GM19395 (cell line): ENCODE measurements around the gene LMNTD2.

Experiments
- ATAC-seq: cut with Tn5 transposase; IDR thresholded peaks from one replicate; pipeline ENCODE4 v1.9.1; 2021; ENCODE audit warnings: mild to moderate bottlenecking, moderate library complexity; ENCODE audit not compliant: unreplicated experiment

Gene LMNTD2

GRCh38 chr11:560305-561147 lies at the start of gene LMNTD2, which contains the start of gene RASSF7:
Gene LMNTD2, minus strand, starts transcription at chr11:560738. Its CDS starts 22 bp downstream, at chr11:560716.
Gene RASSF7, plus strand, starts transcription at chr11:560970. Its CDS starts 799 bp downstream, at chr11:561769.
- peak; percentile 63 for ATAC-seq

GRCh38 chr11:609341-609811 lies 48.8 kb upstream of the LMNTD2 start:
- no peak for ATAC-seq

DNA sequence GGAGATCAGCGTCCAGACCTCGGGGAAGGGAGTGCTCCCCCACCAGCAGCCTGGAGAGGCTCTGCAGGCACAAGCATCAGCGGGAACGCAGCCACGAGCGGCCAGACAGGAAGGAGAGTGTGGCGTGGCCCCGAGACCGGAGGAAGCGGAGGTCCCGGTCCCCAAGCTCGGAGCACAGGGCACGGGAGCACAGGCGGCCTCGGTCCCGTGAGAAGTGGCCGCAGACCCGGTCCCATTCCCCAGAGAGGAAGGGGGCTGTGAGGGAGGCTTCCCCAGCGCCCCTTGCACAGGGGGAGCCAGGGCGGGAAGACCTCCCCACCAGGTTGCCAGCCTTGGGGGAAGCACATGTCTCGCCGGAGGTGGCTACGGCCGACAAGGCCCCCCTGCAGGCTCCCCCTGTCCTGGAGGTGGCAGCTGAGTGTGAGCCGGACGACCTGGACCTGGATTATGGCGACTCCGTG lies 48.3 kb upstream of the LMNTD2 start:
- no peak for ATAC-seq

GRCh38 chr11:607971-608659 lies 47.6 kb upstream of the LMNTD2 start:
- no peak for ATAC-seq

- no peak for ATAC-seq
These were observed 46.7 kb upstream of the LMNTD2 start for GRCh38 chr11:607020-607780.

GRCh38 chr11:606245-606644 lies 45.7 kb upstream of the LMNTD2 start:
- ATAC-seq: no peak

DNA sequence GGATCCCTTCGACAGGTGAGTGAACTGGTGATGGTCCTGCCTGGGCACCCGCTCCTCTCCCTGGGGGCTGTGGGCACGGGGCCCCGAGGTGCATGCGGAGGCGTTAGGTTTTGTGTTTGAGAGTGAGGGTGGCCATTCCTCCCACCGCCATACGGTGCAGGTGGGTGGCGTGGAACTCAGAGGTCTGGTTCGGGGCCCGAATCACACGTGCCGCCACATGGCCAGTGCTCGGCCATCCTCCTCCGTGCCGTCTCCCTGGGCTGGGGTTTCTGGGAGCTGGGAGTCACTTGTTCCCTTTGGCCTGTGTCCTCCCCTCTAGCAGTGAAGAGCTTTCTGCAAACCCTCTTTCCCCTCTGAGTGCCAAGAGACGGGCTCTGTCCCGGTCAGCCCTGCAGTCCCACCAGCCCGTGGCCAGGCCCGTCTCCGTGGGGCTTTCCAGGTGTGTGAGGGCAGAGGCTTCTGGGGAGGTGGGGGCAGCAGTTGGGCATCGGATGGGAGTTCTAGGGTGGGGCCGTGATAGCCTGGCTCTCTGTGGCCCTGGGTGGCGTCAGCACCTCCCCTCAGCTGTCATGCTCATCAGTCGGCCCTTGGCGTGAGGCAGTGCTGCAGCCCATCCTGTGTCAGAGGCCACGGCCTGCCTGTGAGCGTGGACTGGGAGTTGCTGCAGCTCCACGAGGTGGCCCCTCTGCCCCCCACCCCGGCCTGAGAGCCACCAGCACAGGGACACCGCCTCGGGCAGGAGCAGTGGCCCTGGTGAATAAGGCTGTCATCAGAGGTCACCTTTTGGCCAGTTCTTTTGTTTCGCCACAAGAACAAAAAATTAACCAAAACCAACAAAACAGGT lies 45.0 kb upstream of the LMNTD2 start:
- ATAC-seq: no peak

DNA sequence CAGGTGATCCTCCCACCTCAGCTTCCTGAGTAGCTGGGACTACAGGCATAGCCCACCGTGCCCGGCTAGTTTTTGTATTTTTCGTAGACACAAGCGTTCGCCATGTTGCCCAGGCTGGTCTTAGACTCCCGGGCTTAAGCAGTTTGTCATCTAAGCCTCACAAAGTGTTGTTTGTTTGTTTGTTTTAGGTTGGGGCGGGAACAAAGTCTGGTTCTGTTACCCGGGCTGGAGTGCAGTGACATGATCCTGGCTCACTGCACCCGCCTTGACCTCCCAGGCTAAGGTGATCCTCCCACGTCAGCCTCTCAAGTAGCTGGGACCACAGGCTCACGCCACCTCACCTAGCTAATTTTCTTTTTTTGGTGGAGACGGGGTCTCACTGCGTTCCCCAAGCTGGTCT lies 42.6 kb upstream of the LMNTD2 start:
- ATAC-seq: no peak

- ATAC-seq: no peak
These were observed 41.2 kb upstream of the LMNTD2 start for GRCh38 chr11:601573-602245.

DNA sequence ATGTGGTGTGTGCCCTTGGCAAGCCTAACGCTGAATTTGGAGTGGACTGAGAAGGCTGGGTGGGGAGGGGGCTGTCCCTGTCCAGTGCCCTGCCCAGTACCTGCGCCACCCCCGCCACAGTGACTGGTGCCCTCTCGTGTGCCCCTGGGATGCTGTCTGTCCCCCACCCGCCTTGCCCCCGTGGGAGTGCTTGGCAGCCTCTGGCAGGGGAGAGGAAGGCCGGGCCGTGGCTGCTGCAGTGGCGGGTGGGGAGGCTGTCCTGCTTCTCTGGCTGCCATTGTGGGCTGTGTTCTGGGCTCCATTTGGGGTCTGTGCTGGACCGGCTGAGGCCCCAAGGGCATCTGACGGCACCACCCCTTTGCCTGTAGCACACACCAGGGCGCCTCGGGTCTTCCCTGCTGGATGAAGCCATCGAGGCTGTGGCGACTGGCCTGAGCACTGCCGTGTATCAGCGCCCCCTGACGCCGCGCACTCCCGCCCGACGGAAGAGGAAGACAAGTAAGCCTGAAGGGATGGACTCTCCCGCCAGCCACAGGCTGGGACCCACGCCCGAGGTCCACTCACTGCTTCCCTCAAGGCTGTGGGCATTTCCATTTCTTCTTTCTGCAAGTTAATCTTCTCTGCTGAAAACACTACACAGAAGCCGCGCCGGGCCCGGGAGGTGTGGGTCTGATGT lies 37.6 kb upstream of the LMNTD2 start:
- ATAC-seq: no peak

- ATAC-seq: no peak
These were observed 36.7 kb upstream of the LMNTD2 start for GRCh38 chr11:597166-597725.

DNA sequence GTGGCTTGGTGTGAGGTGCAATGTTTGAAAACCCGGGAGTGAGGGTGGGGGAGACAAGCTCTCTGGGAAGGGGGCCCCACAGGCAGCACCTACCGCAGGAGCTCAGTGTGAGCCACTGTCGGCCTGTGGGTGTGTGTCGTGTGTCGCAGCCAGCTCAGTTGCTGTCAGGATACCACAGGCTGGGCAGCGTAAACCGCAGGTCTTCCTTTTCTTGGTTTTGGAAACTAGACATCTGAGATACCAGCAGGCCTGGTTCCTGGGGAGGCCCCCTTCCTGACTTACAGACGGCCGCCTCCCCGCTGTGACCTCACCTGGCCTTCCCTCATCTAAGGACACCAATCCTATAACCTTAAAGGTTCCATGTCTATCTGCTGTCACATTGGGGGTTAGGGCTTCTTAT lies 35.8 kb upstream of the LMNTD2 start:
- no peak for ATAC-seq

DNA sequence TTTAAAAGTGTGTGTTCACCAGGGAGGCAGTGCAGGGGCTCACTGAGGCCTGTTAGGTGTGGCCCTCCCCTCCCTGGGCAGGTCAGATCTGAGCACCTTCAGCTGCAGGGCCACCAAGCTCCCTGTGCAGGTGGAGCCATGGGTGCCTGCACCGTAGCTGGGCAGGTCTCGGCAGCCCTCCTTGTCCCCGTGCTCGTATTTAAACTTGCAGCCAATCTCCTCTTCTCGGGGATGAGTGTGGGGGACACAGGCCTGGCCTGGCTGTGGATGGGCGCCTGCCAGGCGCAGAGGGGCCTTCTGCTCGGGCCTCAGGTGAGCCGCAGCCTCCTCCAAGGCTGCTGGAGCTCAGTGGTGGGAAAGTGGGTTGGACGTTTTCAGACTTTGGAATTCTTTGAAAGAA lies 34.9 kb upstream of the LMNTD2 start:
- no peak for ATAC-seq

GRCh38 chr11:593347-593746 lies 32.8 kb upstream of the LMNTD2 start:
- ATAC-seq: no peak

GRCh38 chr11:592918-593317 lies 32.4 kb upstream of the LMNTD2 start:
- ATAC-seq: no peak

GRCh38 chr11:592501-592900 lies 32.0 kb upstream of the LMNTD2 start:
- ATAC-seq: no peak

DNA sequence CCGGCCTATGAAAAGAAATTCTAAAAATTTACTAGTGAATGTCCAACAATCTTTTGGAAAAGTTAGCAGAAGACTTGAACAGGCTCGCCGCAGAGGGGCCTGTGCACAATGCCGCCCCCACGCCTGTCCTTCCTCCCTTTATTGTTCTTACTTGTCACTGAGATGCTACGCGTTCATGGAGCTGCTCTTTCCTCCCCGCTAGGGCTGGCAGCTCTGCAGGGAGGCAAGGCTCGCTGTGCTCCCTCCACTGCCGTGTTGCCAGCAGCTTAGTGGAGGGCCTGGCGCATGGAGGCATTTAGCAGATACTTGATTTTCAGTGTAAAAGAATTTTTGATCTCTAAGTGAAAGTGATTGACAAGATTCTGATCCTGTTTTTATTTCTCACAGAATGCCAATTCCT lies 30.5 kb upstream of the LMNTD2 start:
- no peak for ATAC-seq

DNA sequence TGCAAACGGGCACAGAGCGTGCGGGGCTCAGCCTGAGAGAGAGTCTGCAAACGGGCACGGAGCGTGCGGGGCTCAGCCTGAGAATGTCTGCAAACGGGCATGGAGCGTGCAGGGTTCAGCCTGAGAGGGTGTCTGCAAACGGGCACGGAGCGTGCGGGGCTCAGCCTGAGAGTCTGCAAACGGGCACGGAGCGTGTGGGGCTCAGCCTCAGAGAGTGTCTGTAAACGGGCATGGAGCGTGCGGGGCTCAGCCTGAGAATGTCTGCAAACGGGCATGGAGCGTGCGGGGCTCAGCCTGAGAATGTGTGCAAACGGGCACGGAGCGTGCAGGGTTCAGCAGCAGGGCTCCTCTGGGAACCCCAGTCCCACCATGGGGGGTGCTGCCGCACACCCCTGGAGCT lies 29.3 kb upstream of the LMNTD2 start:
- ATAC-seq: no peak

GRCh38 chr11:587978-588380 lies 27.4 kb upstream of the LMNTD2 start:
- ATAC-seq: no peak
